Measurements from ENCODE around the gene ENTPD2. TPM values are rescaled to one million over a fixed set of nuclear protein-coding genes. Genes with fewer than 3 reads are reported as not detected.

ENTPD2 gene
- total and polyA plus RNA-seq, 4 experiments from 2014 or later: not detected

- Mint-ChIP-seq H3K36me3 (peaks cover 3 to 5% of the 10 kb centered on the region in 2 donors), H3K4me1 (peaks cover 11 to 36% (median 22%) of the 10 kb centered on the region in 4 donors), H3K4me3 (no peak overlapping the region), H3K27ac (no peak overlapping the region), H3K9me3 (peaks cover 0 to 3% (median 0%) of the 10 kb centered on the region in 8 donors), H3K27me3 (no peaks in the 10 kb centered on the region)
- POLR2A ChIA-PET (ENCODE audit: partially characterized antibody): interaction anchor here (1.1 to 8.2 kb wide), 3 partner anchors 9 to 34 kb away, joined by 3 to 52 read pairs (median 18); partner anchors contain the start of gene PAXX
- CTCF ChIA-PET (ENCODE audit: partially characterized antibody): interaction anchor here (0.8 to 4.4 kb wide), 6 partner anchors 10 to 184 kb away, joined by 3 to 43 read pairs (median 5); partner anchors contain the start of gene AJM1
- Histone ChIP-seq H3K4me3 (ENCODE audit: low read length in 2 of 2) (no peak overlapping the region), H3K4me1 (ENCODE audit: insufficient read depth, low read length) (peaks cover 46% of the 10 kb centered on the region), H3K9me3 (ENCODE audit: control insufficient read depth in 1 of 2, low read length in 2 of 2) (no peaks in the 10 kb centered on the region), H3K27me3 (ENCODE audit: insufficient read depth, low read length) (no peaks in the 10 kb centered on the region), H3K27ac (ENCODE audit: low read depth, low read length) (peak overlapping the region; percentile 2), H3K36me3 (ENCODE audit: insufficient read depth, low read length) (no peaks in the 10 kb centered on the region)
- DNase-seq: no peak
- intact Hi-C loops (cut with micrococcal nuclease): loop anchor here (10.0 kb wide), 1 partner anchor 51 kb away; the partner anchor contains the start of gene PTGDS
These were observed 28.3 kb downstream of the ENTPD2 start for GRCh38 chr9:137025517-137025966.

GRCh38 chr9:137023583-137023991 lies 30.3 kb downstream of the ENTPD2 start:
- ChIA-PET CTCF (ENCODE audit: partially characterized antibody) (interaction anchor here (4.4 kb wide), 1 partner anchor 12 kb away, joined by 43 read pairs; no protein-coding TSS in a partner anchor), POLR2A (ENCODE audit: partially characterized antibody) (no interaction called here)
- H3K27me3 Mint-ChIP-seq: no peaks in the 10 kb centered on the region
- no peak overlapping the region for H3K27ac ChIP-seq (ENCODE audit: low read depth, low read length)
- intact Hi-C loops (cut with micrococcal nuclease): loop anchor here (10.0 kb wide), 1 partner anchor 49 kb away; the partner anchor contains the start of gene PTGDS
- H3K4me1 ChIP-seq (ENCODE audit: insufficient read depth, low read length): peaks cover 26% of the 10 kb centered on the region
- peaks cover 5 to 8% of the 10 kb centered on the region in 2 donors for H3K36me3 Mint-ChIP-seq
- H3K4me3 Mint-ChIP-seq: no peak overlapping the region
- no peaks in the 10 kb centered on the region for H3K27me3 ChIP-seq (ENCODE audit: insufficient read depth, low read length)
- H3K4me1 Mint-ChIP-seq: peaks cover 1 to 20% (median 11%) of the 10 kb centered on the region in 4 donors
- H3K27ac Mint-ChIP-seq: no peak overlapping the region
- no peaks in the 10 kb centered on the region for H3K9me3 ChIP-seq (ENCODE audit: control insufficient read depth in 1 of 2, low read length in 2 of 2)
- H3K36me3 ChIP-seq (ENCODE audit: insufficient read depth, low read length): no peaks in the 10 kb centered on the region
- DNase-seq: no peak
- H3K9me3 Mint-ChIP-seq: peaks cover 0 to 3% (median 0%) of the 10 kb centered on the region in 8 donors
- H3K4me3 ChIP-seq (ENCODE audit: low read length in 2 of 2): no peak overlapping the region

- H3K27ac Mint-ChIP-seq: peak overlapping the region in 1 of 7 donors; percentile 48
- H3K4me1 Mint-ChIP-seq: peaks cover 1 to 20% (median 11%) of the 10 kb centered on the region in 4 donors
- no peaks in the 10 kb centered on the region for H3K27me3 ChIP-seq (ENCODE audit: insufficient read depth, low read length)
- H3K4me1 ChIP-seq (ENCODE audit: insufficient read depth, low read length): peaks cover 24% of the 10 kb centered on the region
- H3K27me3 Mint-ChIP-seq: no peaks in the 10 kb centered on the region
- peaks cover 0 to 3% (median 0%) of the 10 kb centered on the region in 8 donors for H3K9me3 Mint-ChIP-seq
- intact Hi-C loops (cut with micrococcal nuclease): loop anchor here (10.0 kb wide), 1 partner anchor 48 kb away; the partner anchor contains the start of gene PTGDS
- no peak for DNase-seq
- no peaks in the 10 kb centered on the region for H3K9me3 ChIP-seq (ENCODE audit: control insufficient read depth in 1 of 2, low read length in 2 of 2)
- H3K36me3 ChIP-seq (ENCODE audit: insufficient read depth, low read length): no peaks in the 10 kb centered on the region
- no peak overlapping the region for H3K4me3 Mint-ChIP-seq
- no peak overlapping the region for H3K27ac ChIP-seq (ENCODE audit: low read depth, low read length)
- ChIA-PET POLR2A (ENCODE audit: partially characterized antibody) (no interaction called here), CTCF (ENCODE audit: partially characterized antibody) (interaction anchor here (1.6 to 4.4 kb wide), 2 partner anchors 12 kb away, joined by 4 to 43 read pairs; no protein-coding TSS in a partner anchor)
- H3K36me3 Mint-ChIP-seq: peaks cover 5 to 8% of the 10 kb centered on the region in 2 donors
- no peak overlapping the region for H3K4me3 ChIP-seq (ENCODE audit: low read length in 2 of 2)
These were observed 30.7 kb downstream of the ENTPD2 start for GRCh38 chr9:137023157-137023556.

GRCh38 chr9:137022662-137023008 lies 31.2 kb downstream of the ENTPD2 start:
- no peak overlapping the region for H3K27ac Mint-ChIP-seq
- Histone ChIP-seq H3K4me3 (ENCODE audit: low read length in 2 of 2) (no peak overlapping the region), H3K27ac (ENCODE audit: low read depth, low read length) (no peak overlapping the region), H3K27me3 (ENCODE audit: insufficient read depth, low read length) (no peaks in the 10 kb centered on the region), H3K36me3 (ENCODE audit: insufficient read depth, low read length) (no peaks in the 10 kb centered on the region), H3K9me3 (ENCODE audit: control insufficient read depth in 1 of 2, low read length in 2 of 2) (no peaks in the 10 kb centered on the region), H3K4me1 (ENCODE audit: insufficient read depth, low read length) (peaks cover 24% of the 10 kb centered on the region)
- H3K36me3 Mint-ChIP-seq: peaks cover 5 to 8% of the 10 kb centered on the region in 2 donors
- POLR2A ChIA-PET (ENCODE audit: partially characterized antibody): interaction anchor here (1.8 to 2.2 kb wide), 3 partner anchors 9 to 26 kb away, joined by 5 to 10 read pairs (median 8); partner anchors contain the start of genes CLIC3 and FUT7
- DNase-seq: no peak
- no peak overlapping the region for H3K4me3 Mint-ChIP-seq
- peaks cover 0 to 3% (median 0%) of the 10 kb centered on the region in 8 donors for H3K9me3 Mint-ChIP-seq
- H3K27me3 Mint-ChIP-seq: no peaks in the 10 kb centered on the region
- H3K4me1 Mint-ChIP-seq: peaks cover 1 to 20% (median 11%) of the 10 kb centered on the region in 4 donors
- intact Hi-C loops (cut with micrococcal nuclease): loop anchor here (10.0 kb wide), 1 partner anchor 48 kb away; the partner anchor contains the start of gene PTGDS
- CTCF ChIA-PET (ENCODE audit: partially characterized antibody): interaction anchor here (1.6 kb wide), 1 partner anchor 12 kb away, joined by 4 read pairs; no protein-coding TSS in a partner anchor

- Histone ChIP-seq H3K4me1 (ENCODE audit: insufficient read depth, low read length) (peaks cover 20% of the 10 kb centered on the region), H3K27me3 (ENCODE audit: insufficient read depth, low read length) (no peaks in the 10 kb centered on the region), H3K27ac (ENCODE audit: low read depth, low read length) (peak overlapping the region; percentile 15), H3K9me3 (ENCODE audit: control insufficient read depth in 1 of 2, low read length in 2 of 2) (no peaks in the 10 kb centered on the region), H3K36me3 (ENCODE audit: insufficient read depth, low read length) (no peaks in the 10 kb centered on the region), H3K4me3 (ENCODE audit: low read length in 2 of 2) (no peak overlapping the region)
- Mint-ChIP-seq H3K4me3 (peak overlapping the region in 1 of 8 donors; percentile 72), H3K27me3 (no peaks in the 10 kb centered on the region), H3K27ac (peak overlapping the region; percentile 15 to 89 (median 79)), H3K36me3 (peaks cover 5 to 8% of the 10 kb centered on the region in 2 donors), H3K4me1 (peaks cover 1 to 16% (median 8%) of the 10 kb centered on the region in 4 donors), H3K9me3 (peaks cover 0 to 3% (median 0%) of the 10 kb centered on the region in 8 donors)
- ChIA-PET CTCF (ENCODE audit: partially characterized antibody) (interaction anchor here (1.2 to 1.6 kb wide), 4 partner anchors 13 to 202 kb away, joined by 3 to 4 read pairs (median 3); no protein-coding TSS in a partner anchor), POLR2A (ENCODE audit: partially characterized antibody) (interaction anchor here (1.2 to 2.2 kb wide), 4 partner anchors 10 to 48 kb away, joined by 4 to 10 read pairs (median 6); partner anchors contain the start of genes CLIC3, FUT7 and SAPCD2)
- DNase-seq: peak; percentile 60 to 83 (median 63)
- intact Hi-C loops (cut with micrococcal nuclease): loop anchor here (10.0 kb wide), 1 partner anchor 47 kb away; the partner anchor contains the start of gene PTGDS
These were observed 31.7 kb downstream of the ENTPD2 start for GRCh38 chr9:137021979-137022661.

- ChIA-PET POLR2A (ENCODE audit: partially characterized antibody) (interaction anchor here (0.9 to 2.2 kb wide), 5 partner anchors 10 to 49 kb away, joined by 3 to 10 read pairs (median 5); partner anchors contain the start of genes CLIC3, FUT7 and SAPCD2), CTCF (ENCODE audit: partially characterized antibody) (interaction anchor here (0.8 to 1.6 kb wide), 7 partner anchors 8 to 202 kb away, joined by 3 to 10 read pairs (median 3); no protein-coding TSS in a partner anchor)
- H3K4me3 ChIP-seq (ENCODE audit: low read length in 2 of 2): no peak overlapping the region
- H3K9me3 ChIP-seq (ENCODE audit: control insufficient read depth in 1 of 2, low read length in 2 of 2): no peaks in the 10 kb centered on the region
- peaks cover 14% of the 10 kb centered on the region for H3K4me1 ChIP-seq (ENCODE audit: insufficient read depth, low read length)
- intact Hi-C loops (cut with micrococcal nuclease): loop anchor here (10.0 kb wide), 1 partner anchor 47 kb away; the partner anchor contains the start of gene PTGDS
- no peak for DNase-seq
- H3K27me3 Mint-ChIP-seq: no peaks in the 10 kb centered on the region
- H3K36me3 ChIP-seq (ENCODE audit: insufficient read depth, low read length): no peaks in the 10 kb centered on the region
- peaks cover 5 to 12% of the 10 kb centered on the region in 2 donors for H3K36me3 Mint-ChIP-seq
- no peaks in the 10 kb centered on the region for H3K27me3 ChIP-seq (ENCODE audit: insufficient read depth, low read length)
- peaks cover 1 to 12% (median 5%) of the 10 kb centered on the region in 4 donors for H3K4me1 Mint-ChIP-seq
- H3K4me3 Mint-ChIP-seq: no peak overlapping the region
- peak overlapping the region in 4 of 7 donors; percentile 66 to 89 (median 80) for H3K27ac Mint-ChIP-seq
- peaks cover 0 to 3% (median 0%) of the 10 kb centered on the region in 8 donors for H3K9me3 Mint-ChIP-seq
- peak overlapping the region; percentile 15 for H3K27ac ChIP-seq (ENCODE audit: low read depth, low read length)
These were observed 32.3 kb downstream of the ENTPD2 start for GRCh38 chr9:137021568-137021978.

Measured in CD4-positive, alpha-beta memory T cell (primary cell).